Hematopoietic multipotent progenitor cell treated with erythropoietin and hydrocortisone succinate and interleukin-3 and kit ligand, for 15 days (in vitro differentiated cells): ENCODE measurements around the gene SCAMP1.
"Not testable (repeated sequence)": the region's sequence is repeated elsewhere in the genome, so short reads cannot be mapped to it uniquely, and the experiment has no call there.

Source experiments
- DNase-seq: peaks from one replicate; pipeline ENCODE4 v3.0.0-alpha.2; 2015; ENCODE audit warnings: low spot score

The SCAMP1 gene

DNA sequence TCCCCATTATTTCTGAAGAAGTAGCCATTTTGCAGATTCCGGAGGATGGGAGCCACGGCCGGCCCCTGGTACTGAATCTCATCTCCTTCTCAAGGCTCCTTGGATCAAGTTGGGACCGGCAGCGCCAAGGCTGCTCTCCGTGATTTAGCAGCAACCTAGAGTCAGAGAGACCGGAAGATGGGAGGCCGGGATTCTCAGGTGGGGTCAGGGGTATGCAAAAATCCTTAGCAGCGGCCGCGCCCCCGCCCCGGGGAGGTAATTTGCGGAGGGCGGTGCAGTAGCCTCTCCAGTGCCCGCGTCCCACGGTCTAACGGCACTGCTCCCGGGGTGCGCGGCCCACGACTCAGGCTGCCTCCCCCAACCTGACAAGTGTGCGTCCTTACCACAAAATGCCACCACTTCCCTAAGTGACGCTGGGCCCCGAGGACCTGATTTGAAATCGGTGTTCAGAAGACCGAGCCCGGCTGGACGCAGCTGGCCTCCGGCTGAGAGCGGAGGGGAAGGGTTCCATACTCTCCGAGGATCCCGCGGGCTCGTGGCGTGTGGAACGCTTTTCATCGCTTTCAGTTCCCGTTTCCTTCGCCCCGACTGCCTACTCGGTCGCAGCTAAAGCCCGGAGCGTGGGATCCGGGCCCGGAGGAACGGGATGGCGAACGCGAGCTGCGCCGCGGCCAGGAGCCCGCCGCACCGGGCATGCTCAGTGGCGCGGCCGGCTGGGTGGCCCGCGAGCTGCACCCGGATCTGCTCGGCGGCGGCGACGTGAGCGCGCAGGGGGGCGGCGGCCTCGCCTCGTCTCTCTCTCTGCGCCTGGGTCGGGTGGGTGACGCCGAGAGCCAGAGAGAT lies at the start of gene SCAMP1:
TSS of gene SCAMP1 (plus strand) at position 787 of the 843 bp plus-strand sequence. CDS start at position 842, 55 bp downstream.
- DNase-seq: peak; percentile 90

- DNase-seq: no peak
These were observed 42.9 kb upstream of the SCAMP1 start for GRCh38 chr5:78317515-78317914.

GRCh38 chr5:78318337-78318736 lies 42.1 kb upstream of the SCAMP1 start:
- DNase-seq: no peak

DNA sequence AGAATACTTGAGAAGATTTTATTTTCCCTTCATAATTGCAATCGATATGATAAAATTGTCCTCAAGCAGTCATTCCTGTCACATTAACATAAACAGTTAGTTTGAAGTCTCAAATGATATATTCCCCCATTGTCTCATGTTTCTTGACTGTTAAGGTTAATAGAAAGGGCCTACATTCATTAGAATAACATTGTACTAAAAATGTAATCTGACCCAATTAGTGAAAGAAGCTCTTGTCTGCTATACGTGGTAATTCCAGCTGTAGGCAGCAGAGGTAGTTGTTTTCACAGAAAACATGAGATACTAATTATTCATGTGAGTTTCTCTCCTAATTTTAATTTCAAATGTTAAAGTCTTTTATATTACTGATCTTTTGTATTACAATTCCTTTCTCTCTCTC lies 40.0 kb upstream of the SCAMP1 start:
- peak; percentile 15 for DNase-seq

DNA sequence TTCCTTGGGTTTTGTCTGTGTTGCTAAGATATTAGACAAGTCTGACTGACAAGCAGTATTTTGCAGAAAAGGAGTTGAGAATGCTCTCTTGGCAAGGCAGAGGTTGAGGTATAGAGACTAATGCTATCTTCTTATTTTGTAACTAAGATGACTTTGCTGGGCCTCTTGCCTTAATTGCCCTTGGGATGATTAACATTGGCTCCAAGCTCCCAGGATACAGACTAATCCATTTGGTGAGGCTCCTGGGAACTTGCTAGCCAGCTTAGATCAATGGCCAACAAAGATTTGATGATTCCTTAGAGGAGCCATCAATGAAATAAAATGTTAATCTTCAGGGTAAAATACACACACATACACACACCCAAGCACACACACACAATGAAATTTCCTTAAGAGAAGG lies 37.2 kb upstream of the SCAMP1 start:
- DNase-seq: no peak

DNA sequence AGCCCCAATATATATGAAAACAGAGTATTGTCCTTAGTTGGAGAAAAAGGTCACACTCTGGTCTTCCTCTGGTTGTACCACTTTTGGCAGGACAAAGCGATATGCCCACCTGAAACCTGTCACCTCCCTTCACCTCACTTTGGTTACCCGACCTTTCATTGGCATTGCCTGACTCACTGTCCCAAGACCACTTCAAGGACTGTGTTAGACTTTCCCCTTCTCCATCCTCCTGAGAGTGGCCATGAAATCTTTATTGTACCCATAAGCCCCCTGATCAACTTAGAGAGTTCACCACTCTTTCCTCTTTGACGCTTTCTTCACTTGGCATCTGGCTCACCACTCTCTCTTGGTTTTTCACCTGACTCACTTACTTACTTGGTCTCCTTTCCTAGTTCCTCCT lies 33.5 kb upstream of the SCAMP1 start:
- DNase-seq: no peak

DNA sequence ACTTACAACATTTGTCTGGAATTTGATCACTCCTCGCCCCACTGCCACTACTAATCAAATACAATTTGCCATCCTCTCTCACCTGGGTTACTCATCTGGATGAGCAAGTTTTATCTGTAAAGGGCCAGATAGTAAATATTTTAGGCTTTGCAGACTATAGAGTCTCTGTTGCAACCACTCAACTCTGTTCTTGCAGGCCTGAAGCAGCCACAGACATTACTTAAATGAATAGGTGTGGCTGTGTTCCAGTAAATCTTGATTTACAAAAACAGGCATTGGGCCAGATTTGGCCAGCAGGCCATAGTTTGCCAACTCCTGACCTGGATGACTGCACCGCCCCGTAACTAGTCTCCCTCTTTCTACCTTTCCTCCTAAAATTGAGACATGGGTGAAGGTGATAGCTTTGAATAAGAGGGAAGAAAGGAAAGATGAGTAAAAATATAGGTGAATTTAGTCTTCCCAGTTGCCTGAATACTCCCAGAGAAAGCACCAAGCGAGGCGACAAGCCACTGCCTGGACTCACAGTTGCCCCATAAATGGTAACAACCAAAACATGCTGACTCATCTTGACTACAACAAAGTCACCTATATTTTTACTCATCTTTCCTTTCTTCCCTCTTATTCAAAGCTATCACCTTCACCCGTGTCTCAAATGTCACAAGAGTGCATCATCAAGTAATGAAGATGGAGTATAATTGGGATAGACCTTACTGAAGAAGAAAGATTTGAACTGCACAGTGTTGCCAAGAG lies 32.5 kb upstream of the SCAMP1 start:
- DNase-seq: no peak

DNA sequence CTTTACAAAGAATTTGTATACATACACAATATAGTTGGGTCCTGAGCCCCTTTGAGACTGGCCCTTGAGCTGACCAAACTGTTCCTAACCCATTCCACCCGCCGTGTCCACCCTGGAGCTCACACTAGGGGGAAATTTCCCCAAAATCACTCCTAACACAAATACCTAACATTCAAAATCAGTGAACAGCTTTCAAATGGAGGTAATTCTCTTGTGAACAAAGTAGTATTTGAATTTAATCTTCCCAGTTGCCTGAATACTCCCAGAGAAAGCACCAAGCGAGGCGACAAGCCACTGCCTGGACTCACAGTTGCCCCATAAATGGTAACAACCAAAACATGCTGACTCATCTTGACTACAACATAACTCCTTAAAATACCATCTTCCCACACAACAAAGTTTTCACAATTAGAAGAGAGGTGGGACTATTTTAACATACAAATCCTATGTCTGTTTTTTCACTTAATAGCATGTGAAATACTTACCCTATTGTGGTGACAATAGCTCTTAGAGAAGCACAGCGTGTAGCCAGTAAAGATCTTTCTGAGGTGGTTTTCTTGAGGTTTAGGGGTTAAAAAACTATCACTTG lies 31.7 kb upstream of the SCAMP1 start:
- no peak for DNase-seq

- DNase-seq: no peak
These were observed 28.8 kb upstream of the SCAMP1 start for GRCh38 chr5:78331523-78332080.

GRCh38 chr5:78334811-78335210 lies 25.6 kb upstream of the SCAMP1 start:
- no peak for DNase-seq

GRCh38 chr5:78335976-78336375 lies 24.4 kb upstream of the SCAMP1 start:
- no peak for DNase-seq

- DNase-seq: no peak
These were observed 23.7 kb upstream of the SCAMP1 start for GRCh38 chr5:78336698-78337097.

DNA sequence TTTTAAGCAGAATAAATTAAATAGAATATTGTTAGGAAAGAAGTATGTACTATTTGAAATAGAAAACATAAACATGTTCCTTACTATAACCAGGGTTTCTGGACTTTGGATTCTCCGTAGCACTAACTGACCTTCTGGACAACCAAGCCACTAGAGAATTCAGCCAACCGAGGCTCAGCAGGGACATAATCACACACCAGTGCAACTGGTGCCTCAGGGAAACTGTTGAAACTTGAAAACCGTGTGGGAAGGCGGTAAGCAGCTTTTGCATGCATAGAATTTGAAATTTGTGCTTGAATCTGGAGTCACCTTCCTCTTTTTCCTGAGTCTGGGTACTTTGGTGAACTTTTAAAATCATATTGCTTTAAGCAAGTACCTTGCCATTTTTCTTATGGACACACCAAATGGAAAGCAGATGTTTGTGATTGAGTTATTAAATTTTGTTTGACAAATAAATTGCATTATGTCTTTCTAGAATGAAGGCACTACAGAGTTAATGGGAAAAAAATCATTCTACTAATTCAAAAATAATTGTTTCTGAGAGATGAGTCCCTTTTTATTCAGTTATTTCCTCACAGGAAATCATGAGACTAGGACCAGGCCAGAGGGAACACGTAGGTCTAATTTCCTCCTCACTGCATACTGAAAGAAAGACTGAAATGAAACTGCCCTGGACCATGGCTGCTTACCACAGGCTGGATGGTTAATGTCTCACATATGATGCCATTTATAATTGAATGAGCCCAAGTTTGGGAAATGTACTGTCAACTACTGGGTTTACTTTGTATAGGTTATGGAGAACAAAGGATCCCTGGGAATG lies 20.6 kb upstream of the SCAMP1 start:
- no peak for DNase-seq

- no peak for DNase-seq
These were observed 19.0 kb upstream of the SCAMP1 start for GRCh38 chr5:78341440-78341839.

- no peak for DNase-seq
These were observed 14.9 kb upstream of the SCAMP1 start for GRCh38 chr5:78345485-78345884.

- no peak for DNase-seq
These were observed 6.9 kb upstream of the SCAMP1 start for GRCh38 chr5:78353520-78353919.

- no peak for DNase-seq
These were observed 6.2 kb upstream of the SCAMP1 start for GRCh38 chr5:78354066-78354670.

DNA sequence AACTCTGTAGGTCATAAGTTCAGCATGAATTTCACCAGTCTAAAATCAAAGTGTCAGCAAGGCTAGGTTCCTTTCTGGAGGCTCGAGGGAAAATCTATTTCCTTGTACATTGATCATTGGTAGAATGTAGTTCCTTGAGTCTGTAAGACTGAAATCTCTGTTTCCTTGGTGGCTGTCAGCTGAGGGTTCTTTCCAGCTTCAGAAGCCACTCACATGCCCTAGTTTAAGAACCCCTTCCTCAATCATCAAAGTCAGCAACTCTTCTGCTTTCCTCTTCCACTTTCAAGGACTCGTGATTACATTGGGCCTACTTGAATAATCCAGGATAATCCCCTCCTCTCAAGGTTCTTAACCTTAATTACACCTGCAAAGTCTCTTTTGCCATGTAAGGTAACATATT lies 4.9 kb upstream of the SCAMP1 start:
- no peak for DNase-seq

- DNase-seq: not testable (repeated sequence)
These were observed 974 bp upstream of the SCAMP1 start for GRCh38 chr5:78359455-78359830.

GRCh38 chr5:78360674-78360923 lies 182 bp downstream of the SCAMP1 start:
- DNase-seq: no peak

- peak; percentile 54 for DNase-seq
These were observed 660 bp downstream of the SCAMP1 start for GRCh38 chr5:78360924-78361630.
